ENCODE measurements around the gene ADGRB3. TPM values are rescaled to one million over a fixed set of nuclear protein-coding genes. Genes with fewer than 3 reads are reported as not detected.

Gene ADGRB3
- total RNA-seq, 1 experiment from 2014 or later, result 7.7 TPM

DNA sequence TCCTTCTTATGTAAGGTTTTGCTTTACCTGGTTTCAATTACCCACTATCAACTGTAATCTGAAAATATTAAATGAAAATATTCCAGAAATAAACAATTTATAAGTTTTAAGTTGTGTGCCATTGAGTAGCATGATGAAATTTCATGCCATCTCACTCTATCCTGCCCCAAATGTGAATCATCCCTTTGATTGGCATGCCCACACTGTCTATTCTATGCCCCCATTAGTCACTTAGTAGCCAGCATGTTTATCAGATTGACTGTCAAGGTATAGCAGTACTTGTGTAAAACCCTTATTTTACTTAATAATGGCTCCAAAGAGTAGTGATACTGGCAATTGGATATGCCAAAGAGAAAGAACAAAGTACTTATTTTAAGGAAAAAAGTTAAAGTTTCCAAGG lies 403.8 kb downstream of the ADGRB3 start:
- POLR2A ChIA-PET (ENCODE audit: low non-redundant PET), result no interaction called here
- BruUV-seq (replicated peaks), result no TSS peak
- no peak overlapping the region for H3K27ac ChIP-seq (ENCODE audit: low read depth, low read length, poor library complexity, severe bottlenecking)

DNA sequence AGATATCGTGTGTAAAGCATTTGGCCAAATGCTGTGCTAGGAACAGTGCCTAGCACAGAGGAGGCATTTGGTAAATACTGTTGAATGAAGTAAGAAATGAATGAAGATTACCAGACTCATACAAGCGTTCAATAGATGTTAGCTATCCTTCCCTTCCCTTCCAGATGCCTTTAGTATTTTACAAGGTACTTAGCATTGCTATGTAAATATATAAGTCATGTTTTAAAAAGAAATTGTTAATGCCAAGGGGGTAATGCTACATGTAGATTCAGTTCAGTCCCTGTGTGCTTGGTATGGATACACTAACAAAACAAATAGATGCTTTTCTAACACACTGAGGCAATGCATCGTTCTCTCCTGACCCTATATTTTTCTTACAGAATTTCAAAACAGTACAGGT lies 407.2 kb downstream of the ADGRB3 start:
- TF ChIP-seq, protein P1, sequence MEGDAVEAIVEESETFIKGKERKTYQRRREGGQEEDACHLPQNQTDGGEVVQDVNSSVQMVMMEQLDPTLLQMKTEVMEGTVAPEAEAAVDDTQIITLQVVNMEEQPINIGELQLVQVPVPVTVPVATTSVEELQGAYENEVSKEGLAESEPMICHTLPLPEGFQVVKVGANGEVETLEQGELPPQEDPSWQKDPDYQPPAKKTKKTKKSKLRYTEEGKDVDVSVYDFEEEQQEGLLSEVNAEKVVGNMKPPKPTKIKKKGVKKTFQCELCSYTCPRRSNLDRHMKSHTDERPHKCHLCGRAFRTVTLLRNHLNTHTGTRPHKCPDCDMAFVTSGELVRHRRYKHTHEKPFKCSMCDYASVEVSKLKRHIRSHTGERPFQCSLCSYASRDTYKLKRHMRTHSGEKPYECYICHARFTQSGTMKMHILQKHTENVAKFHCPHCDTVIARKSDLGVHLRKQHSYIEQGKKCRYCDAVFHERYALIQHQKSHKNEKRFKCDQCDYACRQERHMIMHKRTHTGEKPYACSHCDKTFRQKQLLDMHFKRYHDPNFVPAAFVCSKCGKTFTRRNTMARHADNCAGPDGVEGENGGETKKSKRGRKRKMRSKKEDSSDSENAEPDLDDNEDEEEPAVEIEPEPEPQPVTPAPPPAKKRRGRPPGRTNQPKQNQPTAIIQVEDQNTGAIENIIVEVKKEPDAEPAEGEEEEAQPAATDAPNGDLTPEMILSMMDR (conservative IDR thresholded peaks at IDR 0.05; ENCODE audit: low read depth, low read length), result no peak
- TF ChIP-seq EZH2 (IDR thresholded peaks at IDR 0.05; ENCODE audit: borderline replicate concordance, low read depth, low read length, poor library complexity, severe bottlenecking), result no peak
- BruUV-seq (replicated peaks), result no TSS peak
- Histone ChIP-seq H3K4me1 (ENCODE audit: insufficient read depth, low read length, poor library complexity, severe bottlenecking) (no peaks in the 10 kb centered on the region), H3K27me3 (replicated peaks; ENCODE audit: insufficient read depth, low read depth, low read length, poor library complexity) (no peaks in the 10 kb centered on the region), H3K9me3 (ENCODE audit: low read depth, low read length, poor library complexity, severe bottlenecking) (no peaks in the 10 kb centered on the region), H3K36me3 (ENCODE audit: insufficient read depth, low read length, poor library complexity, severe bottlenecking) (no peaks in the 10 kb centered on the region), H3K4me3 (ENCODE audit: low read depth, low read length, poor library complexity, severe bottlenecking) (no peak overlapping the region), H3K27ac (ENCODE audit: low read depth, low read length, poor library complexity, severe bottlenecking) (no peak overlapping the region)
- ChIA-PET CTCF (no interaction called here), POLR2A (ENCODE audit: low non-redundant PET) (no interaction called here)
- no peak for DNase-seq (ENCODE audit: low spot score)
- intact Hi-C loops (cut with micrococcal nuclease; ENCODE audit: unreplicated experiment), result no loop called here

More for the DNA sequence above, 403.8 kb downstream of the ADGRB3 start:
- no peaks in the 10 kb centered on the region for H3K36me3 ChIP-seq (ENCODE audit: insufficient read depth, low read length, poor library complexity, severe bottlenecking)
- TF ChIP-seq EZH2 (IDR thresholded peaks at IDR 0.05; ENCODE audit: borderline replicate concordance, low read depth, low read length, poor library complexity, severe bottlenecking), result no peak
- TF ChIP-seq, protein P1 (conservative IDR thresholded peaks at IDR 0.05; ENCODE audit: low read depth, low read length), result no peak
- no peak for DNase-seq (ENCODE audit: low spot score)
- CTCF ChIA-PET, result no interaction called here
- no peak overlapping the region for H3K4me3 ChIP-seq (ENCODE audit: low read depth, low read length, poor library complexity, severe bottlenecking)
- intact Hi-C loops (cut with micrococcal nuclease; ENCODE audit: unreplicated experiment), result no loop called here
- H3K27me3 ChIP-seq (replicated peaks; ENCODE audit: insufficient read depth, low read depth, low read length, poor library complexity), result no peaks in the 10 kb centered on the region
- no peaks in the 10 kb centered on the region for H3K4me1 ChIP-seq (ENCODE audit: insufficient read depth, low read length, poor library complexity, severe bottlenecking)
- no peaks in the 10 kb centered on the region for H3K9me3 ChIP-seq (ENCODE audit: low read depth, low read length, poor library complexity, severe bottlenecking)

GRCh38 chr6:69044534-69044933 lies 409.5 kb downstream of the ADGRB3 start:
- Histone ChIP-seq H3K4me3 (ENCODE audit: low read depth, low read length, poor library complexity, severe bottlenecking) (no peak overlapping the region), H3K27ac (ENCODE audit: low read depth, low read length, poor library complexity, severe bottlenecking) (no peak overlapping the region), H3K4me1 (ENCODE audit: insufficient read depth, low read length, poor library complexity, severe bottlenecking) (no peaks in the 10 kb centered on the region), H3K9me3 (ENCODE audit: low read depth, low read length, poor library complexity, severe bottlenecking) (no peaks in the 10 kb centered on the region), H3K36me3 (ENCODE audit: insufficient read depth, low read length, poor library complexity, severe bottlenecking) (no peaks in the 10 kb centered on the region), H3K27me3 (replicated peaks; ENCODE audit: insufficient read depth, low read depth, low read length, poor library complexity) (no peaks in the 10 kb centered on the region)
- TF ChIP-seq EZH2 (IDR thresholded peaks at IDR 0.05; ENCODE audit: borderline replicate concordance, low read depth, low read length, poor library complexity, severe bottlenecking), result no peak
- TF ChIP-seq, protein P1 (conservative IDR thresholded peaks at IDR 0.05; ENCODE audit: low read depth, low read length), result no peak
- peak; percentile 4 for DNase-seq (ENCODE audit: low spot score)
- POLR2A ChIA-PET (ENCODE audit: low non-redundant PET), result no interaction called here
- intact Hi-C loops (cut with micrococcal nuclease; ENCODE audit: unreplicated experiment), result no loop called here
- BruUV-seq (replicated peaks), result no TSS peak
- CTCF ChIA-PET, result no interaction called here

Data from A673 (cell line).